Activated naive CD4-positive, alpha-beta T cell treated with anti-CD3 and anti-CD28 coated beads, Interleukin-2, amount 10 ng/mL, durations not matched to agents 7 days and 5 days (primary cell): ENCODE measurements around the gene TAF7L.
A peak's percentile ranks its signal among the peaks of the same experiment; 100 is the strongest.

ENCODE experiments used
- CTCF ChIA-PET: fragments of 350-600 bp; sonication (Branson Sonifier 250); formaldehyde crosslinking; loops from one replicate; lab custom pipeline; 2021; ENCODE audit warnings: antibody characterized with exemption; lab: Charles Lee
- DNase-seq: peaks from one replicate; pipeline ENCODE4 v3.0.0-alpha.2; 2020
- H3K27ac Mint-ChIP-seq: one replicate; pipeline ENCODE4 v1.8.0; 2021; ENCODE audit warnings: mild to moderate bottlenecking, moderate library complexity, mixed read lengths
- H3K27me3 Mint-ChIP-seq: one replicate; pipeline ENCODE4 v1.8.0; 2021; ENCODE audit warnings: mild to moderate bottlenecking, mixed read lengths
- H3K36me3 Mint-ChIP-seq: one replicate; pipeline ENCODE4 v1.8.0; 2021; ENCODE audit warnings: mixed read lengths
- H3K4me1 Mint-ChIP-seq: one replicate; pipeline ENCODE4 v1.8.0; 2021; ENCODE audit warnings: mixed read lengths
- H3K4me3 Mint-ChIP-seq: one replicate; pipeline ENCODE4 v1.8.0; 2021; ENCODE audit warnings: mild to moderate bottlenecking, moderate library complexity, mixed read lengths
- H3K9me3 Mint-ChIP-seq: one replicate; pipeline ENCODE4 v1.8.0; 2021; ENCODE audit warnings: mixed read lengths

The TAF7L gene

GRCh38 chrX:101257448-101258258 is 33.5 kb downstream of the TAF7L start:
- Mint-ChIP-seq H3K4me1 (peaks cover 6% of the 10 kb centered on the region), H3K27me3 (no peaks in the 10 kb centered on the region), H3K27ac (no peak overlapping the region), H3K36me3 (no peaks in the 10 kb centered on the region), H3K9me3 (no peaks in the 10 kb centered on the region), H3K4me3 (no peak overlapping the region)
- DNase-seq = no peak
- CTCF ChIA-PET = no interaction called here

GRCh38 chrX:101252634-101253033 is 38.5 kb downstream of the TAF7L start:
- H3K9me3 Mint-ChIP-seq = no peaks in the 10 kb centered on the region
- H3K36me3 Mint-ChIP-seq = no peaks in the 10 kb centered on the region
- CTCF ChIA-PET = no interaction called here
- H3K4me3 Mint-ChIP-seq = no peak overlapping the region
- H3K4me1 Mint-ChIP-seq = peaks cover 3% of the 10 kb centered on the region
- H3K27me3 Mint-ChIP-seq = no peaks in the 10 kb centered on the region
- DNase-seq = no peak
- no peak overlapping the region for H3K27ac Mint-ChIP-seq

GRCh38 chrX:101241531-101241930 is 49.6 kb downstream of the TAF7L start:
- H3K4me3 Mint-ChIP-seq = no peak overlapping the region
- no peak overlapping the region for H3K27ac Mint-ChIP-seq
- H3K9me3 Mint-ChIP-seq = no peaks in the 10 kb centered on the region
- H3K27me3 Mint-ChIP-seq = no peaks in the 10 kb centered on the region
- H3K36me3 Mint-ChIP-seq = no peaks in the 10 kb centered on the region
- no peak for DNase-seq
- no peaks in the 10 kb centered on the region for H3K4me1 Mint-ChIP-seq
- CTCF ChIA-PET = no interaction called here

GRCh38 chrX:101237041-101237440 is 54.1 kb downstream of the TAF7L start:
- no peak overlapping the region for H3K4me3 Mint-ChIP-seq
- no peak for DNase-seq
- H3K27me3 Mint-ChIP-seq = no peaks in the 10 kb centered on the region
- no peaks in the 10 kb centered on the region for H3K4me1 Mint-ChIP-seq
- no peak overlapping the region for H3K27ac Mint-ChIP-seq
- CTCF ChIA-PET = no interaction called here
- no peaks in the 10 kb centered on the region for H3K9me3 Mint-ChIP-seq
- H3K36me3 Mint-ChIP-seq = no peaks in the 10 kb centered on the region

GRCh38 chrX:101232316-101232715 is 58.8 kb downstream of the TAF7L start:
- H3K4me3 Mint-ChIP-seq = no peak overlapping the region

GRCh38 chrX:101231080-101231479 is 60.1 kb downstream of the TAF7L start:
- CTCF ChIA-PET = no interaction called here
- no peaks in the 10 kb centered on the region for H3K27me3 Mint-ChIP-seq
- H3K4me3 Mint-ChIP-seq = no peak overlapping the region
- no peak overlapping the region for H3K27ac Mint-ChIP-seq
- no peaks in the 10 kb centered on the region for H3K9me3 Mint-ChIP-seq
- H3K36me3 Mint-ChIP-seq = no peaks in the 10 kb centered on the region
- no peak for DNase-seq
- H3K4me1 Mint-ChIP-seq = no peaks in the 10 kb centered on the region

More at GRCh38 chrX:101232316-101232715, 58.8 kb downstream of the TAF7L start:
- Mint-ChIP-seq H3K36me3 (no peaks in the 10 kb centered on the region), H3K27ac (peak overlapping the region; percentile 17), H3K27me3 (no peaks in the 10 kb centered on the region), H3K9me3 (no peaks in the 10 kb centered on the region), H3K4me1 (no peaks in the 10 kb centered on the region)
- no peak for DNase-seq
- CTCF ChIA-PET = no interaction called here

GRCh38 chrX:101230636-101231035 is 60.5 kb downstream of the TAF7L start:
- Mint-ChIP-seq H3K27ac (no peak overlapping the region), H3K4me3 (no peak overlapping the region), H3K9me3 (no peaks in the 10 kb centered on the region), H3K36me3 (no peaks in the 10 kb centered on the region), H3K4me1 (no peaks in the 10 kb centered on the region), H3K27me3 (no peaks in the 10 kb centered on the region)
- CTCF ChIA-PET = no interaction called here
- no peak for DNase-seq

GRCh38 chrX:101229170-101229569 is 62.0 kb downstream of the TAF7L start:
- Mint-ChIP-seq H3K9me3 (no peaks in the 10 kb centered on the region), H3K4me3 (no peak overlapping the region), H3K27me3 (no peaks in the 10 kb centered on the region), H3K4me1 (no peaks in the 10 kb centered on the region), H3K27ac (no peak overlapping the region), H3K36me3 (no peaks in the 10 kb centered on the region)
- CTCF ChIA-PET = no interaction called here
- DNase-seq = no peak

GRCh38 chrX:101223226-101223625 is 67.9 kb downstream of the TAF7L start:
- Mint-ChIP-seq H3K27ac (no peak overlapping the region), H3K27me3 (peaks cover 3% of the 10 kb centered on the region), H3K4me3 (no peak overlapping the region), H3K9me3 (no peaks in the 10 kb centered on the region), H3K4me1 (no peaks in the 10 kb centered on the region), H3K36me3 (no peaks in the 10 kb centered on the region)
- no peak for DNase-seq
- CTCF ChIA-PET = no interaction called here

- H3K9me3 Mint-ChIP-seq = no peaks in the 10 kb centered on the region
- CTCF ChIA-PET = no interaction called here
- no peak overlapping the region for H3K4me3 Mint-ChIP-seq
- no peaks in the 10 kb centered on the region for H3K36me3 Mint-ChIP-seq
- H3K27me3 Mint-ChIP-seq = peaks cover 3% of the 10 kb centered on the region
- H3K4me1 Mint-ChIP-seq = no peaks in the 10 kb centered on the region
- H3K27ac Mint-ChIP-seq = peak overlapping the region; percentile 49
- no peak for DNase-seq
These were observed 70.4 kb downstream of the TAF7L start for GRCh38 chrX:101220662-101221260.

GRCh38 chrX:101219864-101220346 is 71.2 kb downstream of the TAF7L start:
- no peak overlapping the region for H3K4me3 Mint-ChIP-seq
- H3K36me3 Mint-ChIP-seq = no peaks in the 10 kb centered on the region
- H3K27me3 Mint-ChIP-seq = peaks cover 3% of the 10 kb centered on the region
- no peak overlapping the region for H3K27ac Mint-ChIP-seq
- DNase-seq = no peak
- CTCF ChIA-PET = interaction anchor here (0.6 kb wide), 1 partner anchor 534 kb away, joined by 3 read pairs; no protein-coding TSS in a partner anchor
- H3K4me1 Mint-ChIP-seq = no peaks in the 10 kb centered on the region
- no peaks in the 10 kb centered on the region for H3K9me3 Mint-ChIP-seq

- H3K9me3 Mint-ChIP-seq = no peaks in the 10 kb centered on the region
- no peak within 1 kb of the TSS for H3K4me3 Mint-ChIP-seq
- peaks cover 3% of the 10 kb centered on the region for H3K27me3 Mint-ChIP-seq
- no peaks in the 10 kb centered on the region for H3K4me1 Mint-ChIP-seq
- no peak within 1 kb of the TSS for H3K27ac Mint-ChIP-seq
- no peaks in the 10 kb centered on the region for H3K36me3 Mint-ChIP-seq
- CTCF ChIA-PET = interaction anchor here (0.6 kb wide), 1 partner anchor 533 kb away, joined by 3 read pairs; no protein-coding TSS in a partner anchor
- no peak for DNase-seq
These were observed 71.8 kb downstream of the TAF7L start, which contains the start of gene DRP2 for GRCh38 chrX:101219116-101219863. TSS of gene DRP2 (plus strand) at chrX:101219786. CDS start at chrX:101231648, 11,862 bp downstream.
